8988T (cell line): ENCODE data around the gene TARP.

Source experiments
- DNase-seq: peaks from one replicate; pipeline ENCODE4 v3.0.0; 2011

The TARP gene

GRCh38 chr7:38211940-38212339 is 61.5 kb downstream of the TARP start:
- DNase-seq = no peak

- DNase-seq = no peak
Observed at GRCh38 chr7:38211486-38211885, 62.0 kb downstream of the TARP start.
